ENCODE data around the gene KLHL25.

Gene KLHL25

GRCh38 chr15:85794598-85795336, at the start of gene KLHL25:
Gene KLHL25 (minus strand): TSS chr15:85794925. CDS start chr15:85769810, 25,115 bp downstream.
- peaks cover 3% of the 10 kb centered on the region for H3K4me1 ChIP-seq (ENCODE audit: control insufficient read depth, insufficient read depth, low read length)
- no peaks in the 10 kb centered on the region for H3K27me3 ChIP-seq (ENCODE audit: control insufficient read depth, insufficient read depth, low read length)
- no peaks in the 10 kb centered on the region for H3K36me3 ChIP-seq (ENCODE audit: control insufficient read depth, insufficient read depth, low read length)
- no peaks in the 10 kb centered on the region for H3K9me3 ChIP-seq (ENCODE audit: control insufficient read depth, insufficient read depth, low read length)
- no CpG with 5 or more reads among the region's 71 CpGs for WGBS (ENCODE audit: insufficient coverage, insufficient read length)
- H3K4me3 ChIP-seq (ENCODE audit: low read length), result peak within 1 kb of the TSS; percentile 90; the same call in 1 of the 2 replicates
- H3K27ac ChIP-seq (ENCODE audit: low read length), result no peak within 1 kb of the TSS
- peak; percentile 73 for DNase-seq (ENCODE audit: low read depth, low spot score)

- no CpG with 5 or more reads among the region's 8 CpGs for whole genome bisulfite sequencing (ENCODE audit: insufficient coverage, insufficient read length)
- no peak for DNase-seq (ENCODE audit: low read depth, low spot score)
- H3K4me3 ChIP-seq (ENCODE audit: low read length), result no peak overlapping the region
- no peaks in the 10 kb centered on the region for H3K4me1 ChIP-seq (ENCODE audit: control insufficient read depth, insufficient read depth, low read length)
- no peaks in the 10 kb centered on the region for H3K36me3 ChIP-seq (ENCODE audit: control insufficient read depth, insufficient read depth, low read length)
- no peak overlapping the region for H3K27ac ChIP-seq (ENCODE audit: low read length)
- H3K9me3 ChIP-seq (ENCODE audit: control insufficient read depth, insufficient read depth, low read length), result no peaks in the 10 kb centered on the region
- H3K27me3 ChIP-seq (ENCODE audit: control insufficient read depth, insufficient read depth, low read length), result no peaks in the 10 kb centered on the region
Measured at GRCh38 chr15:85840802-85841152, 46.1 kb upstream of the KLHL25 start.

GRCh38 chr15:85840079-85840801, 45.5 kb upstream of the KLHL25 start:
- no peak overlapping the region for H3K27ac ChIP-seq (ENCODE audit: low read length)
- WGBS (ENCODE audit: insufficient coverage, insufficient read length), result no CpG with 5 or more reads among the region's 32 CpGs

GRCh38 chr15:85839643-85840042, 44.9 kb upstream of the KLHL25 start:
- Histone ChIP-seq H3K4me3 (ENCODE audit: low read length) (no peak overlapping the region), H3K27ac (ENCODE audit: low read length) (no peak overlapping the region)
- no CpG with 5 or more reads among the region's 2 CpGs for WGBS (ENCODE audit: insufficient coverage, insufficient read length)

More at GRCh38 chr15:85840079-85840801, 45.5 kb upstream of the KLHL25 start:
- Histone ChIP-seq H3K4me1 (ENCODE audit: control insufficient read depth, insufficient read depth, low read length) (no peaks in the 10 kb centered on the region), H3K27me3 (ENCODE audit: control insufficient read depth, insufficient read depth, low read length) (no peaks in the 10 kb centered on the region), H3K9me3 (ENCODE audit: control insufficient read depth, insufficient read depth, low read length) (no peaks in the 10 kb centered on the region), H3K4me3 (ENCODE audit: low read length) (no peak overlapping the region), H3K36me3 (ENCODE audit: control insufficient read depth, insufficient read depth, low read length) (no peaks in the 10 kb centered on the region)
- DNase-seq (ENCODE audit: low read depth, low spot score), result peak; percentile 70

GRCh38 chr15:85838655-85839054, 43.9 kb upstream of the KLHL25 start:
- H3K27ac ChIP-seq (ENCODE audit: low read length), result no peak overlapping the region
- no CpG with 5 or more reads among the region's 8 CpGs for WGBS (ENCODE audit: insufficient coverage, insufficient read length)
- no peak for DNase-seq (ENCODE audit: low read depth, low spot score)
- H3K27me3 ChIP-seq (ENCODE audit: control insufficient read depth, insufficient read depth, low read length), result no peaks in the 10 kb centered on the region
- no peaks in the 10 kb centered on the region for H3K4me1 ChIP-seq (ENCODE audit: control insufficient read depth, insufficient read depth, low read length)
- no peak overlapping the region for H3K4me3 ChIP-seq (ENCODE audit: low read length)
- H3K36me3 ChIP-seq (ENCODE audit: control insufficient read depth, insufficient read depth, low read length), result no peaks in the 10 kb centered on the region
- no peaks in the 10 kb centered on the region for H3K9me3 ChIP-seq (ENCODE audit: control insufficient read depth, insufficient read depth, low read length)

More at GRCh38 chr15:85839643-85840042, 44.9 kb upstream of the KLHL25 start:
- no peaks in the 10 kb centered on the region for H3K27me3 ChIP-seq (ENCODE audit: control insufficient read depth, insufficient read depth, low read length)
- no peaks in the 10 kb centered on the region for H3K4me1 ChIP-seq (ENCODE audit: control insufficient read depth, insufficient read depth, low read length)
- no peaks in the 10 kb centered on the region for H3K36me3 ChIP-seq (ENCODE audit: control insufficient read depth, insufficient read depth, low read length)
- DNase-seq (ENCODE audit: low read depth, low spot score), result no peak
- H3K9me3 ChIP-seq (ENCODE audit: control insufficient read depth, insufficient read depth, low read length), result no peaks in the 10 kb centered on the region

GRCh38 chr15:85837881-85838280, 43.2 kb upstream of the KLHL25 start:
- Histone ChIP-seq H3K27ac (ENCODE audit: low read length) (no peak overlapping the region), H3K4me1 (ENCODE audit: control insufficient read depth, insufficient read depth, low read length) (no peaks in the 10 kb centered on the region), H3K9me3 (ENCODE audit: control insufficient read depth, insufficient read depth, low read length) (no peaks in the 10 kb centered on the region), H3K4me3 (ENCODE audit: low read length) (no peak overlapping the region), H3K27me3 (ENCODE audit: control insufficient read depth, insufficient read depth, low read length) (no peaks in the 10 kb centered on the region), H3K36me3 (ENCODE audit: control insufficient read depth, insufficient read depth, low read length) (no peaks in the 10 kb centered on the region)
- WGBS (ENCODE audit: insufficient coverage, insufficient read length), result no CpG with 5 or more reads among the region's 2 CpGs
- DNase-seq (ENCODE audit: low read depth, low spot score), result no peak

GRCh38 chr15:85837011-85837433, 42.3 kb upstream of the KLHL25 start:
- WGBS (ENCODE audit: insufficient coverage, insufficient read length), result no CpG with 5 or more reads among the region's 6 CpGs
- Histone ChIP-seq H3K36me3 (ENCODE audit: control insufficient read depth, insufficient read depth, low read length) (no peaks in the 10 kb centered on the region), H3K4me1 (ENCODE audit: control insufficient read depth, insufficient read depth, low read length) (no peaks in the 10 kb centered on the region), H3K27me3 (ENCODE audit: control insufficient read depth, insufficient read depth, low read length) (no peaks in the 10 kb centered on the region), H3K9me3 (ENCODE audit: control insufficient read depth, insufficient read depth, low read length) (no peaks in the 10 kb centered on the region), H3K4me3 (ENCODE audit: low read length) (no peak overlapping the region), H3K27ac (ENCODE audit: low read length) (no peak overlapping the region)
- DNase-seq (ENCODE audit: low read depth, low spot score), result no peak

GRCh38 chr15:85834651-85835050, 39.9 kb upstream of the KLHL25 start:
- H3K36me3 ChIP-seq (ENCODE audit: control insufficient read depth, insufficient read depth, low read length), result no peaks in the 10 kb centered on the region
- no peaks in the 10 kb centered on the region for H3K4me1 ChIP-seq (ENCODE audit: control insufficient read depth, insufficient read depth, low read length)
- H3K27ac ChIP-seq (ENCODE audit: low read length), result no peak overlapping the region
- no peak overlapping the region for H3K4me3 ChIP-seq (ENCODE audit: low read length)
- no peaks in the 10 kb centered on the region for H3K27me3 ChIP-seq (ENCODE audit: control insufficient read depth, insufficient read depth, low read length)
- DNase-seq (ENCODE audit: low read depth, low spot score), result no peak
- no peaks in the 10 kb centered on the region for H3K9me3 ChIP-seq (ENCODE audit: control insufficient read depth, insufficient read depth, low read length)
- no CpG with 5 or more reads among the region's 3 CpGs for WGBS (ENCODE audit: insufficient coverage, insufficient read length)

- no peak overlapping the region for H3K4me3 ChIP-seq (ENCODE audit: low read length)
- no peaks in the 10 kb centered on the region for H3K27me3 ChIP-seq (ENCODE audit: control insufficient read depth, insufficient read depth, low read length)
- no peaks in the 10 kb centered on the region for H3K4me1 ChIP-seq (ENCODE audit: control insufficient read depth, insufficient read depth, low read length)
- H3K9me3 ChIP-seq (ENCODE audit: control insufficient read depth, insufficient read depth, low read length), result no peaks in the 10 kb centered on the region
- H3K27ac ChIP-seq (ENCODE audit: low read length), result no peak overlapping the region
- WGBS (ENCODE audit: insufficient coverage, insufficient read length), result no CpG with 5 or more reads among the region's 4 CpGs
- H3K36me3 ChIP-seq (ENCODE audit: control insufficient read depth, insufficient read depth, low read length), result no peaks in the 10 kb centered on the region
- DNase-seq (ENCODE audit: low read depth, low spot score), result no peak
Measured at GRCh38 chr15:85832394-85832793, 37.7 kb upstream of the KLHL25 start.

- no peaks in the 10 kb centered on the region for H3K9me3 ChIP-seq (ENCODE audit: control insufficient read depth, insufficient read depth, low read length)
- H3K27ac ChIP-seq (ENCODE audit: low read length), result no peak overlapping the region
- no peak overlapping the region for H3K4me3 ChIP-seq (ENCODE audit: low read length)
- WGBS (ENCODE audit: insufficient coverage, insufficient read length), result no CpG with 5 or more reads among the region's 15 CpGs
- H3K36me3 ChIP-seq (ENCODE audit: control insufficient read depth, insufficient read depth, low read length), result no peaks in the 10 kb centered on the region
- DNase-seq (ENCODE audit: low read depth, low spot score), result peak; percentile 33
- H3K27me3 ChIP-seq (ENCODE audit: control insufficient read depth, insufficient read depth, low read length), result no peaks in the 10 kb centered on the region
- H3K4me1 ChIP-seq (ENCODE audit: control insufficient read depth, insufficient read depth, low read length), result no peaks in the 10 kb centered on the region
Measured at GRCh38 chr15:85831415-85832113, 36.8 kb upstream of the KLHL25 start.

Data from iPS DF 6.9 (cell line).